ENCODE measurements around the gene IL1RAPL1. TPM values are rescaled to one million over a fixed set of nuclear protein-coding genes. Genes with fewer than 3 reads are reported as not detected.
A peak's percentile ranks its signal among the peaks of the same experiment; 100 is the strongest.

The IL1RAPL1 gene
- total and polyA plus RNA-seq, 2 experiments from 2014 or later, result 0.18 to 0.49 TPM

DNA sequence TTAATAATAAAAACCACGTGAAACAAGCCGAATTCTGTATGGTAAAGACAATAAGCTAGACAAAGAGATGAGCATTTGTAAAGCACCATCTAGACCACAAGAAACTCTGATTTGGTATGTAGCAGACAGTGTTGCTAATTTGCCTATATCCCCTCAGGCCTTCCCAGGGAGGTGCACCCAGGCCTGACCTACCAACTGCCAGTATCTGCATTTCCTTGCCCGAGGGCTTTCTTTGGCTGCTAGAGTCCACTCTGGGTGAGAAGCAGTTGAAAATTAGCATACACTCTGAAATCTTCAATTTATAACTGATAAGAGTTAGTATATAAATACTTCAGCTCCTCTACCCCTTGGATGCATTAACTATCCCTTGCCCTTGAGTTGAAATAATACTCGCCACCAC lies 37.4 kb upstream of the IL1RAPL1 start (continued):
- TF ChIP-seq, protein P1, sequence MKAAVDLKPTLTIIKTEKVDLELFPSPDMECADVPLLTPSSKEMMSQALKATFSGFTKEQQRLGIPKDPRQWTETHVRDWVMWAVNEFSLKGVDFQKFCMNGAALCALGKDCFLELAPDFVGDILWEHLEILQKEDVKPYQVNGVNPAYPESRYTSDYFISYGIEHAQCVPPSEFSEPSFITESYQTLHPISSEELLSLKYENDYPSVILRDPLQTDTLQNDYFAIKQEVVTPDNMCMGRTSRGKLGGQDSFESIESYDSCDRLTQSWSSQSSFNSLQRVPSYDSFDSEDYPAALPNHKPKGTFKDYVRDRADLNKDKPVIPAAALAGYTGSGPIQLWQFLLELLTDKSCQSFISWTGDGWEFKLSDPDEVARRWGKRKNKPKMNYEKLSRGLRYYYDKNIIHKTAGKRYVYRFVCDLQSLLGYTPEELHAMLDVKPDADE (IDR thresholded peaks at IDR 0.05), result no peak

DNA sequence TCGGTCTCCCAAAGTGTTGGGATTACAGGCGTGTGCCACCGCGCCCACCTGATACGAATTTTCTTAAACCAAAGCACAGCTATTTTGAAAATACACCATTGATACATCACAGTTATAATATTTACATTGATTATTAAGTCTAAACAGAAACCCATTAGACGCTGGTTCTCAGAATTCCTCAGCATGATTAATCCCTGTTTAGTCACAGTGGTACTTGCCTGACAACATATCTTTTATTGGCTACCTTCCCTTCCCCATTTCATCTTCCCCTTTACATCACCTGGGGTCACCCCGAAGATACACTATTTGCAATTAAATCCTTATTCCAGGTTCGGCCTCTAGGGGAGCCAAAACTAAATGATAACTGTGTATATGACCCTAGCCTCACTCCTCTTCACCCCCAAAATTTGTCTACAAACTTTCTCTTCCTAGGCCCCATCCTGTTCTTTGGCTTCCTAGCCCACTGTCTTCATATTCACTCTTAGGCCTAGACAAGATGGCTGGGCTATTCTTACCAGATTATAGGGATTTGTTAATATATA lies 36.8 kb upstream of the IL1RAPL1 start:
- Histone ChIP-seq H3K79me2 (replicated peaks; ENCODE audit: insufficient read depth) (no peaks in the 10 kb centered on the region), H2AFZ (no peak overlapping the region), H3K4me2 (no peak overlapping the region), H3K4me3 (no peak overlapping the region), H3K9me2 (ENCODE audit: insufficient read depth) (no peaks in the 10 kb centered on the region), H3K27me3 (ENCODE audit: insufficient read depth) (no peaks in the 10 kb centered on the region), H3F3A (replicated peaks; ENCODE audit: low read depth) (no peaks in the 10 kb centered on the region), H3K36me3 (ENCODE audit: insufficient read depth) (no peaks in the 10 kb centered on the region), H3K27ac (ENCODE audit: low read depth) (no peak overlapping the region), H4K20me1 (replicated peaks; ENCODE audit: insufficient read depth) (no peaks in the 10 kb centered on the region), H3K4me1 (ENCODE audit: insufficient read depth) (no peaks in the 10 kb centered on the region)
- ATAC-seq (no peak), DNase-seq (ENCODE audit: low spot score) (peak; percentile 19)
- Mint-ChIP-seq H3K9me3 (no peaks in the 10 kb centered on the region), H3K27ac (no peak overlapping the region), H3K4me1 (no peaks in the 10 kb centered on the region), H3K36me3 (ENCODE audit: low read depth) (no peaks in the 10 kb centered on the region), H3K27me3 (ENCODE audit: insufficient read depth, low read depth, poor library complexity) (peaks cover 2% of the 10 kb centered on the region), H3K4me3 (no peak overlapping the region)
- TF ChIP-seq, protein P2, sequence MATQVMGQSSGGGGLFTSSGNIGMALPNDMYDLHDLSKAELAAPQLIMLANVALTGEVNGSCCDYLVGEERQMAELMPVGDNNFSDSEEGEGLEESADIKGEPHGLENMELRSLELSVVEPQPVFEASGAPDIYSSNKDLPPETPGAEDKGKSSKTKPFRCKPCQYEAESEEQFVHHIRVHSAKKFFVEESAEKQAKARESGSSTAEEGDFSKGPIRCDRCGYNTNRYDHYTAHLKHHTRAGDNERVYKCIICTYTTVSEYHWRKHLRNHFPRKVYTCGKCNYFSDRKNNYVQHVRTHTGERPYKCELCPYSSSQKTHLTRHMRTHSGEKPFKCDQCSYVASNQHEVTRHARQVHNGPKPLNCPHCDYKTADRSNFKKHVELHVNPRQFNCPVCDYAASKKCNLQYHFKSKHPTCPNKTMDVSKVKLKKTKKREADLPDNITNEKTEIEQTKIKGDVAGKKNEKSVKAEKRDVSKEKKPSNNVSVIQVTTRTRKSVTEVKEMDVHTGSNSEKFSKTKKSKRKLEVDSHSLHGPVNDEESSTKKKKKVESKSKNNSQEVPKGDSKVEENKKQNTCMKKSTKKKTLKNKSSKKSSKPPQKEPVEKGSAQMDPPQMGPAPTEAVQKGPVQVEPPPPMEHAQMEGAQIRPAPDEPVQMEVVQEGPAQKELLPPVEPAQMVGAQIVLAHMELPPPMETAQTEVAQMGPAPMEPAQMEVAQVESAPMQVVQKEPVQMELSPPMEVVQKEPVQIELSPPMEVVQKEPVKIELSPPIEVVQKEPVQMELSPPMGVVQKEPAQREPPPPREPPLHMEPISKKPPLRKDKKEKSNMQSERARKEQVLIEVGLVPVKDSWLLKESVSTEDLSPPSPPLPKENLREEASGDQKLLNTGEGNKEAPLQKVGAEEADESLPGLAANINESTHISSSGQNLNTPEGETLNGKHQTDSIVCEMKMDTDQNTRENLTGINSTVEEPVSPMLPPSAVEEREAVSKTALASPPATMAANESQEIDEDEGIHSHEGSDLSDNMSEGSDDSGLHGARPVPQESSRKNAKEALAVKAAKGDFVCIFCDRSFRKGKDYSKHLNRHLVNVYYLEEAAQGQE (IDR thresholded peaks at IDR 0.05; ENCODE audit: unreplicated experiment), result no peak
- no peak for TF ChIP-seq ZNF331 (CRISPR knock-in tag; IDR thresholded peaks at IDR 0.05; ENCODE audit: low read depth)
- TF ChIP-seq, protein P3, sequence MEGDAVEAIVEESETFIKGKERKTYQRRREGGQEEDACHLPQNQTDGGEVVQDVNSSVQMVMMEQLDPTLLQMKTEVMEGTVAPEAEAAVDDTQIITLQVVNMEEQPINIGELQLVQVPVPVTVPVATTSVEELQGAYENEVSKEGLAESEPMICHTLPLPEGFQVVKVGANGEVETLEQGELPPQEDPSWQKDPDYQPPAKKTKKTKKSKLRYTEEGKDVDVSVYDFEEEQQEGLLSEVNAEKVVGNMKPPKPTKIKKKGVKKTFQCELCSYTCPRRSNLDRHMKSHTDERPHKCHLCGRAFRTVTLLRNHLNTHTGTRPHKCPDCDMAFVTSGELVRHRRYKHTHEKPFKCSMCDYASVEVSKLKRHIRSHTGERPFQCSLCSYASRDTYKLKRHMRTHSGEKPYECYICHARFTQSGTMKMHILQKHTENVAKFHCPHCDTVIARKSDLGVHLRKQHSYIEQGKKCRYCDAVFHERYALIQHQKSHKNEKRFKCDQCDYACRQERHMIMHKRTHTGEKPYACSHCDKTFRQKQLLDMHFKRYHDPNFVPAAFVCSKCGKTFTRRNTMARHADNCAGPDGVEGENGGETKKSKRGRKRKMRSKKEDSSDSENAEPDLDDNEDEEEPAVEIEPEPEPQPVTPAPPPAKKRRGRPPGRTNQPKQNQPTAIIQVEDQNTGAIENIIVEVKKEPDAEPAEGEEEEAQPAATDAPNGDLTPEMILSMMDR (conservative IDR thresholded peaks at IDR 0.05; ENCODE audit: low read depth in 2 of 2), result peak; percentile 24 to 45

DNA sequence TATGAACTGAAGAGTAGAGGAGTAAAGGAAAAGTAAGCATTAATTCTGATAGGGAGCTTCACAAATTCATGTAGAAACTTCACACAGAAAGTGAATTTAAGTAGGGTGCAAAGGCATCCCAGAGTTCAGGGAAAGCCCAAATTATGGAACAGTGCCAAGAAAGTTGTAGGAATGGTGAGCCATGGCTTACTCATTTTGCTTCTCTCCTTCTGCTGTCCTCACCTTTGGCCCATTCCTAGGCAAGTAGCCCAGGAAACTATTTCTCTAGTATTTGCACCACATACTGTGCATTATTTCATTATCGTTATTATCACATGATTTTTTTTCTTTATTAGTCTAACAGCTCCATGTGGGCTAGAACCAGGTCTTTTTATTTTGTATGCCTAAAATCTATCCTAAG lies 34.9 kb upstream of the IL1RAPL1 start:
- Histone ChIP-seq H3K4me3 (no peak overlapping the region), H3K36me3 (ENCODE audit: insufficient read depth) (no peaks in the 10 kb centered on the region), H3F3A (replicated peaks; ENCODE audit: low read depth) (no peaks in the 10 kb centered on the region), H3K9me2 (ENCODE audit: insufficient read depth) (no peaks in the 10 kb centered on the region), H3K27ac (ENCODE audit: low read depth) (no peak overlapping the region), H3K27me3 (ENCODE audit: insufficient read depth) (no peaks in the 10 kb centered on the region), H2AFZ (no peak overlapping the region), H3K4me2 (no peak overlapping the region), H4K20me1 (replicated peaks; ENCODE audit: insufficient read depth) (no peaks in the 10 kb centered on the region), H3K4me1 (ENCODE audit: insufficient read depth) (no peaks in the 10 kb centered on the region), H3K79me2 (replicated peaks; ENCODE audit: insufficient read depth) (no peaks in the 10 kb centered on the region)
- Mint-ChIP-seq H3K27ac (no peak overlapping the region), H3K4me3 (no peak overlapping the region), H3K9me3 (peaks cover 11% of the 10 kb centered on the region; the same call in 2 of the 3 replicates), H3K4me1 (no peaks in the 10 kb centered on the region), H3K27me3 (ENCODE audit: insufficient read depth, low read depth, poor library complexity) (peaks cover 1% of the 10 kb centered on the region), H3K36me3 (ENCODE audit: low read depth) (no peaks in the 10 kb centered on the region; the same call in 2 of the 3 replicates)
- ATAC-seq (no peak), DNase-seq (ENCODE audit: low spot score) (no peak)
- no peak for TF ChIP-seq EZH2 (IDR thresholded peaks at IDR 0.05; ENCODE audit: low read depth, unreplicated experiment)
- no peak for TF ChIP-seq POLR2AphosphoS5 (IDR thresholded peaks at IDR 0.05; ENCODE audit: low read depth)
- no peak for TF ChIP-seq EZH2phosphoT487 (IDR thresholded peaks at IDR 0.05; ENCODE audit: unreplicated experiment)
- TF ChIP-seq CREB1 (CRISPR knock-in tag; IDR thresholded peaks at IDR 0.05; ENCODE audit: low read depth), result no peak
- TF ChIP-seq, protein P3 (conservative IDR thresholded peaks at IDR 0.05; ENCODE audit: low read depth in 2 of 2), result no peak
- TF ChIP-seq JUNB (IDR thresholded peaks at IDR 0.05; ENCODE audit: unreplicated experiment), result no peak
- TF ChIP-seq, protein P1 (IDR thresholded peaks at IDR 0.05), result no peak
- no peak for TF ChIP-seq STAT1 (IDR thresholded peaks at IDR 0.05; ENCODE audit: unreplicated experiment)

Measured in GM23338 (cell line).